Measurements from ENCODE around the gene TBC1D22A.

Gene TBC1D22A

GRCh38 chr22:46953968-46954765, 191.7 kb downstream of the TBC1D22A start:
- no peak overlapping the region for H3K4me3 ChIP-seq
- no peak for TF ChIP-seq CTCF (IDR thresholded peaks at IDR 0.05)
- no peak for DNase-seq (ENCODE audit: low spot score)
- no peak overlapping the region for H3K27ac ChIP-seq

GRCh38 chr22:46954781-46955180, 192.3 kb downstream of the TBC1D22A start:
- Histone ChIP-seq H3K27ac (no peak overlapping the region), H3K4me3 (no peak overlapping the region)
- TF ChIP-seq CTCF (IDR thresholded peaks at IDR 0.05): no peak
- DNase-seq (ENCODE audit: low spot score): no peak

GRCh38 chr22:46956498-46957215, 194.2 kb downstream of the TBC1D22A start:
- Histone ChIP-seq H3K27ac (no peak overlapping the region), H3K4me3 (no peak overlapping the region)
- no peak for DNase-seq (ENCODE audit: low spot score)
- TF ChIP-seq CTCF (IDR thresholded peaks at IDR 0.05): no peak

- Histone ChIP-seq H3K4me3 (no peak overlapping the region), H3K27ac (no peak overlapping the region)
- no peak for DNase-seq (ENCODE audit: low spot score)
- TF ChIP-seq CTCF (IDR thresholded peaks at IDR 0.05): no peak
Measured at GRCh38 chr22:46957521-46957920, 195.1 kb downstream of the TBC1D22A start.

- DNase-seq (ENCODE audit: low spot score): no peak
- Histone ChIP-seq H3K4me3 (no peak overlapping the region), H3K27ac (no peak overlapping the region)
- TF ChIP-seq CTCF (IDR thresholded peaks at IDR 0.05): no peak
Measured at GRCh38 chr22:46958191-46958590, 195.7 kb downstream of the TBC1D22A start.

GRCh38 chr22:46958658-46959057, 196.2 kb downstream of the TBC1D22A start:
- H3K27ac ChIP-seq: no peak overlapping the region
- H3K4me3 ChIP-seq: no peak overlapping the region

More at GRCh38 chr22:46958658-46959057, 196.2 kb downstream of the TBC1D22A start:
- no peak for DNase-seq (ENCODE audit: low spot score)
- TF ChIP-seq CTCF (IDR thresholded peaks at IDR 0.05): no peak
